ENCODE data around the gene ZNF710.

Gene ZNF710

DNA sequence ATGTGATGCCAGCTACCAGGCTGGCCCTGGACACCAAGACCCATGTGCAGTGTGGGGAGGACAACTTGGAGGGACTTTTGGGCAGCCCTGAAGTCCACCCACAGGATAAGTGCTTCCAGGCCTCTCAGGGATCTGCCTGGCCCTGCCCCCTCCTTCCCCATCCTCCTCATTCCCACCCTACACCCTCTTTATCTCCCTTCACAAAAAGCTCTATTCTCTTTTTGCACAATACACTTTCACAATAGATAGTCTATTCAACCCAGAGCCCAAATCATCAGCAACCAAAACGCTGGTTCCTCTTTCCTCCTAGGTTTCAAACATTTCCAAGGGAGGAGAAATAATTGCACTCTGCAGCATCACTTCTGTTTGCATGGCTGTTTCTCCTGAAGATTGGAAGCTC is 7.8 kb upstream of the ZNF710 start:
- DNase-seq = no peak
- no peak for ATAC-seq

DNA sequence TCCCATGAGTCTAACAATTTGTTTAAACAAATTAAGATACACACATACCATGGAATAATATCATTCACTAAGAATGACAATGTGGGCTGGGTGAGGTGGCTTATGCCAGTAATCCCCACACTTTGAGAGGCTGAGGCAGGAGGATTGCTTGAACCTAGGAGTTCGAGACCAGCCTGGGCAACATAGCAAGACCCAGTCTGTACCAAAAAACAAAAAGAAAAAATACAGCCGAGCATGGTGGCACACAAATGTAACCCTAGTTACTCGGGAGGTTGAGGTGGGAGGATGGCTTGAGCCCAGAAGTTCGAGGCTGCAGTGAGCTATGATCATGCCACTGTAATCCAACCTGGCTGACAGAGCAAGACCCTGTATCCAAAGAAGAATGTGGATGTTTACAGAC is 4.0 kb upstream of the ZNF710 start:
- DNase-seq = no peak
- ATAC-seq = no peak

DNA sequence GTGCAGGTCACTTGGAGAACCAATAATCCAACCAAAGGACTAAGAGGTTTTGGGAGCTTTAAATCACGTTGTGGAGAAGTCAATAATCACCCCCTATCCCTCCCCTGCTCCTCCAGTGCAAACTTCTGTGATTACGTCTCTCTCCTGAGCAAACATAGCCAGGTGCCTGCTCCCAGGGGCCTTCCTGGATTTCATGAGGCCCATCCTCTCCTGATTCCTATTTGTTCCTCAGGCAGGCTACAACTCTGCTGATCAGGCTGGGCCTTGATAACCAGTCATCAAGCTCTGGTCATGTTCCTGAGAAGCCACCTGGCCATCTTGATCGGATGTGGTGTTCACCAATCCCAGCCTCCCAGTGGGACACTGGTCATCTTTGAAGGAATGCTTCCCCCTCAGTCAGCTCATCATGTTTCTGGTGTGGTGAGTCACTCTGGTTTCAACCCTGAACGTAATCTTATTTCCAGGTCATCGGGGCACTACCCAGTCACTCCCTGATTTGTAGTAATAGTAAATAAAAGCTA is 2.9 kb upstream of the ZNF710 start:
- DNase-seq = no peak
- ATAC-seq = no peak

DNA sequence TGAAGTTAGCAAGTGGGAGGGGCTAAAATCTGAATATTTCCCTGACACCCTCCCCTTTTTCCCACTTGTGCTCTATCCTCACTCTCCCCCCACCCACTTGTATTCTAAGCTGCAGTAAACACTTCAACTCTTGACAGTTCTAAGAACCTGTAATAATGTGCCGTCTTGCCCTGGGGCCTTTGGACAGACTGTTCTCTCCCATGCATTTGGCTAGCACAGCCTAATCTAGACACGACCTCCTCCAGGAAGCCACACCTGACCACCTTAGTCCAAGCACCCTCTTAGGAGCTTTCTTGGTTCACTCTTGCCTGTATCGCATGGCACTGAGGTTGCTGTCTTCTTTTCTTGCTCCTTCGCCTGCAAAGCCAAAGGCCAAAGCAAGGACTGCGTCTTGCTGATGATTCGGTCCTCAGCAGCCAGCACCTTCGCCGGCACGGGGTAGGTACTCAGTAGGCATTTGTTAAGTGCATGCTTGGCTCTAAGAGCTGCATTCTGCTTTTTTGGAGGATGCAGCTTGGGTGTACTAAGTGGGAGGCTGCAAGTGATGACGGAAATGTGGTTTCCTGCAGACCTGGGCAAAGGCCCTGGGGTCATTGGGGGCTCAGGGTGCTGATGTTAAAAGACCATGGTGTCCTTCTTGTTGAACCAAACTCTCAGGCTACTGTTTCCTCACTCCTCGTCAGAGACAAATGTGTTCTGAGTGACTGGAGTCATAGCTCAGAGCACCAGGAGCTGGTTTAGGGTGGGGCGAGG is 2.0 kb upstream of the ZNF710 start:
- DNase-seq = no peak
- ATAC-seq = no peak

DNA sequence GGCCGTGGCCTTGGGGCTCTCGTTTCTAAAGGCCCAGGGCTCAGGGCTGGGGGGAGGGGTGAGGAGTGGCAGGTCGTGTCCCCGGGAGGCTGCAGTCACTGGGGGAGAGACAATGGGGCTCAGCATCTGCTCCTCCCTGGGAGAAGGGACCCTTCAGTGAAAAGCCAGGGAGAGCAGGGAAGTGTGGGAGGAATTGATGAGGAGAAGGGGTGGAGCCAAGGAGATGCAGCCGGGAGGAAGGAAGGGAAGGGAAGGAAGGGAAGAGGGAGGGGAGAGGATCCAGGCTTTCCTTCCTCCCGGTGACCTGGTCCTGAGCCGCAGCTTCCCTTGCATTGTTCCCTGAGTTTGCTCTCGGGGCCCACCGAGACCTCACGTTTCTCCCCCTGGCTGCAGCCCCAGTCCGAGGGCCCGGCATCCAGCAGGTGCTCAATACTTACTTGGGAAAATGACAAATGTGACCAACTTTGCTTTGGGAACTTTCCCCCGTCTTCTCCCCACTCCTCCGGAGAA is 1.4 kb upstream of the ZNF710 start:
- DNase-seq (no peak), ATAC-seq (no peak)

DNA sequence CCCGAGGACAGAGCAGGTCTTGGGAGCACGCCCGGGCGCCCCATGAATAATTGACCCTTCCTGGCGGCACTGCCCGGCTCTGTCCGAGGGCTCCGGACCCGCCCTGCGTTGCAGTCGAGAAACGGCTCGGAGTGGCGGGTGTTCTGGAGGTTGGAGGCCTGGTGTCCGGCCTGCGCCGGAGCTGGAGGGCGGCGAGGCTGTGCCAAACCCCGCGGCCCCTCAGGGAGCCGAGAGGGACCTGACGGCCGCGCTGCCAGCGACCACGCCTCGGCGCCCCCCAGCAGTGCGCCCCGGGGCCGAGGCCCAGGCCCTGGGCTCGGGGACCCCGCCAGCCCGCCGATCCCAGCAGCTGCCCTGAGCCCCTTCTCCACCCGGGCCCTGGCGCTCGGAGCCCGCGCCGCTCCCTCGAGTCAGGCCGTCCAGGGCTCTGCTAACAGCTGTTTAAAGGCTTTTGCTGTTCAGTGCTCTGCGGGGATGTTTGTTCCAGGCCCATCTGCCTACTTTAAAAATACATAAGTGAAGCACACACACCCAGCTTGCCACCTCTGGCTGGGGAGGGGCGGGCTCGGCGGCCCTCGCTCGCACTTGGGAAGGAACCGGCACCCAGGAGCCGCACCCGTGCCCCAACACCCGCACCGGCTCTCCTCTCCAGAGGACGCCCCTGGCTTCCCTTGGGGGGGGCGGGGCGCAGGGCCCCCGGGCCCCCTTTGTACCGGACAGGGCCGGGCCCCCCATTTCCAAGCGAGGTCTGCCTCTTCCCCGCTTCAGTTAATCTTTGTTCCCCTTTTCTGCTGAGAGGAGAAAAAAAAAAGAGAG is 730 bp upstream of the ZNF710 start:
- ATAC-seq = no peak
- peak; percentile 24 for DNase-seq

DNA sequence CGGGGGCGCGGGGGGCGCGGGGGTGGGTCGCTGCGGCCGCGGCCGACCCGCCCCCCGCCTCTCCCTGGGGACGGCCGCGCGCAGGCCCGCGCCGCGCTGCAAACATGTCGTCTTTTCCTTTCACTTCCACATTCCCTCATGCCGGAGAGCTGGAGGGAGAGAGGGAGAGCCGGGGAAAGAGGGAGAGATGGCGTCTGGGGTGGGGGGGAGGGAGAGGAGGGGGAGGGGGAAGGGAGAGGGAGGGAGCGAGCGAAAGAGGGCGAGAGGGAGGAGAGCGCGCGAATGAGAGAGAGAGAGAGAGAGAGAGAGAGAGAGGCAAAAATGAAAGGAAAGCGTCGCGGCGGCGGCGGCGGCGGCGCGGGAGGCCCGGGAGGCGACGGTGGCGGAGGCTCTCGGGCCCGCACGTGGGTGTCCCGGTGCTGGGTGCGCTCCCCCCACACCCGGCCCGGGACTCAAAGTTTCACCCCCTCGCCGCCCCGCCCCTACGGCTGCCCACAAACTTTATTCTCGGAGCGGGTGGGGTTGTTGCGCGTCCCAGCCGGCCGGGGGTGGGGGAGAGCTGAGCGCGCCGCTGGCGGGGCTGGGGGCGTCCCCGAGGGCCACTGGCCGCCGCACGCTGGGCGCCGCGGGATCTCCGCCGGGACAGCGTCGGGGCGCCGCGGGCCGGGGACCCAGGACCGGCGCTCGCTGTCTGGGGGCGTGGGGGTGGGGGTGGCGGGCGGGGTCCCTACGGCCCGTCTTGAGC is 731 bp downstream of the ZNF710 start:
- ATAC-seq (peak; percentile 9), DNase-seq (peak; percentile 74)

DNA sequence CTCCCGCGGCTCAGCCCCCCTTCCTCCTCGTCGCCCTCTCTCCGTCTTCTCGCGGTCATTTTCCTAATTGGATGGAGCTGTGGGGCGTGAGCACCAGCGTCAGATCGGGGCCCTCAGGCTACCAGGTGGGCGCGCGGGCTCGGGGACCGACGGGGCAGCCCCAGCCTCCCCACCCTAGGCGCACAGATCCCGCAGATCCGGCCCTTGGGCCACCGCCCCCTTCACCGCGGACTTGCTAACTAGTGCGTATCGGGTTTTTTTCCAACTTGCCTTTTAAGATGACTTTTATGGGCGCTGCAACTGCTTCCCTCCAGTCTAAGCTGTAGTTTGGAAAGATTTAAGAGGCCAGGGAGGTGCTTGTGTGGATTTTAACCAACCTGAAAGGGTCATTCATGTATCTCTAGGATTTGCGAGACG is 1.3 kb downstream of the ZNF710 start:
- ATAC-seq (peak; percentile 68), DNase-seq (peak; percentile 73)

DNA sequence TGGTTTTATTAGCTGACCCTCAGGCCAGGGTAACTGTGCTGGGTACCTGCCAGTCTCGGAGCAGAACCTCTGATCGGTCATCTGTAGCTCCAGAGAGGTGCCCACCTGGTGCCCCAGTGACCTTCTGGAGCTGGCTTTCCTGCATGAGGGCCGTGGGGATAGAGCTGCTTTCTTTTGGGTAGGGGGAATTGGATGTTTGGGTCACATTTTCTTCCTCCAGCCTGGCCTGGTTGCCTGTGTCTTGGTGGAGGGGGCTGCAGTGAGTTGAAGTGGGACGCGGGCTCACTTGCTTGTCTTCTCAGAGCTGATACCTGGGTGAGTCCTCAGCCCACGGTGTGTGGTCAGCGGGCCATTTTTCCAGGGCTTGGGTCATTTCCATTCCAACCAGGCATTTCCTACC is 2.6 kb downstream of the ZNF710 start:
- DNase-seq (no peak), ATAC-seq (no peak)

DNA sequence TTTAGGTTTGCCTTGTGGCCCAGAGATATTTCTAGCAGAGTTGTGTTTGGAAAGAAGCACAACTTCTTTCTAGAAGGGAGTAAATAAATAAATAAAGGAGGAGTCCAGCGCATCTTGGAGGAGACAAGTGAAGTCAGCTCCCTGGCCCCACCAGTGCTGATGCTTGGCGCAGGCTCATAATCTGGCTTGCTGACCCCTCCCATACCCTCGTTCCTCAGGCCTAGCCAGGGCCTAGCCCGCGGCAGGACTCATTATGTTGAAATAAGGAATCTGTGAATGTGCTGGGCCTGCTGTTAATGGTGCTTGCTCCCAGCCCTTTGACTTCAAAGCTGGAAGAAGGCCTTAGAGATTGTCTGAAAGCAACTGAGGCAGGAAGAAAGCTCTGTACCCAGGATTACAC is 3.1 kb downstream of the ZNF710 start:
- no peak for ATAC-seq
- DNase-seq = no peak

DNA sequence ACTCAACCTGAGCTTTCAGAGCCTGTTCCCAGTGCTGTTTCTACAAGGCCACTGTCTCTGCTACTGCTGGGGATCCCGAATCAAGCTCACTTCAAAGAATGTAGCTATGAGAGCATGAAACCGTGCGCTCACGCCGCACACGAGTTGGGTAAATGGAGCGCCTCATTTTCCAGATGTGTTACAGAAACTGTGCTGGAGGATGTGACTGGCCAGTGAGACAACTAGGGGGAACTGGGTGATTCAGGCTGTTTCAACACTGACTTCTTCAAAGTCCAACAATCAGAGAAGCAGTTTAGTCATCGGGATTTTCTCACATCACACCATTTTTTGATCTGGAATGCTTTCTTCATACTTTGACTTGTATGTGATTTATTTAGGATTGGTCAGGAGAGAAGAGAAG is 3.5 kb downstream of the ZNF710 start:
- DNase-seq (peak; percentile 30), ATAC-seq (peak; percentile 33)

DNA sequence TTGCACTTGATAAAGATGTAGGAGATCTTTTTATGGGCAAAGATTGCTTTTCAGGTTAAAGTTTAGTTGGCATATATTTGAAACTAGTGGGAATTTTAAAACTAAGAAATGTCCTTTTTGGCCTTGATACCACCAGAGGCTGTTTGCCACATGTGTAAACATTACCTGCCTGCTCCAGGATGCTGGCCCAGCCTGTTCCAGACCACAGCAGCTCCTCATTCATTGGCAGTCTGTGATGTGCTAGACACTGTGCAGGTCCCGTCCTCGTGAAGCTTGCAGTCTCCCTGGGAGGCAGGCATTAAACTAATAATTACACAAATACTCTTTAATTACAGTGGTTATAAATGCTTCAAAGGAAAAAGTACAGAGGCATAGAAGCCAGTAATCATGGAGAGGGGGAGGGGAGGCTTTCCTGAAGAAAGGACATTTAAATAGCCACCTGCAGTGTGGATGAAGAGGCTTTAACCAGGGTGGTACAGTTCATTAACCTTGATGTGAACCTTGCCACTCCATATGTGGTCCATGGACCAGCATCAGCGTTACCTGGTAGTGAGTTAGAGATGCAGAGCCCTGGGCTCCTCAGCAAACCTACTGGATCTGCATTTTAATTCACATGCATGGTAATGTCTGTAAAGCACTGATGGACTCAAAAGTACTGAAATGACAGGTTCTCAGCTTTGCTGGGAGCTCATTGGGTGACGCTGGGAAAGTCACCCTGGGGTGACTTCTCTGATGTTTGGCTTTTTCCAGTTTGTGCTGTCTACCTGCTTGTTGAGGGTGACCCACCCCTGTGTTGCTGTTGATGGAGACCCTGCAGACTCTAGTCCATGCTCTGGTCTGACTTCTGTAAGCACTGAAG is 5.3 kb downstream of the ZNF710 start:
- DNase-seq (no peak), ATAC-seq (no peak)

DNA sequence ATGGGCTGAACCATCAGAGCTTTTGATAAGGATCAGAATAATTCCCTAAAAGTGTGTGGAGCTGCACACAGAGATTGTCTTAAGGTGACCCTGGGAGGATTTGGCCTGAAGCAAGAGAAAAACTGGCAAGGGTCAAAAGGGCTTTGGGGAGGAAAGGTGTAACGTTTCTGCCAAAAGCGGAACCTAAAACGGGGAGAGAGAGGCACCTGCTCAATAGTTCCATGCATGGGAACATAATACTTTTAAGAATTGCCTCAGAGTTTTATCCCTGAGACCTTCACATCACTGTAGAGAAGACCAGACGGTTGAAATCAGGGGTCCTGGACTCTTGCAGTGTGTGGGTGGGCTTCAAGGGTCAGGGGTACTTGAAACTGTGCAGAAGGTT is 5.9 kb downstream of the ZNF710 start:
- DNase-seq (no peak), ATAC-seq (no peak)

DNA sequence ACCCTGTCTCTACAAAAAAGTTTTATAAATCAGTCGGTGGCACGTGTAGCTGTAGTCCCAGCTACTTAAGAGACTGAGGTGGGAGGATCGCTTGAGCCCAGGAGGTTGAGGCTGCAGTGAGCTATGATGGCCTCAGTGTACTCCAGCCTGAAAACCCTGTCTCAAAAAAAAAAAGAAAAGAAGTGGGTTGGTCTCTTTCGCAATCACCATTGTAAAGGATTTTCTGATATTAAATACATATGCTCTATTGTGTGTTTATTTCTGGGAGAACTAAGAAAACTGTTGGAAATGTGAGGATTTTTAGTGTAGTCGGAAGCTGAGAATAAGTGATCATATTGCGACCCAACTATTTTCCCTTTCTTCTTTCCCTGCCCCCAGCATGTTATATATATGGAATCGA is 7.5 kb downstream of the ZNF710 start:
- ATAC-seq (no peak), DNase-seq (no peak)

DNA sequence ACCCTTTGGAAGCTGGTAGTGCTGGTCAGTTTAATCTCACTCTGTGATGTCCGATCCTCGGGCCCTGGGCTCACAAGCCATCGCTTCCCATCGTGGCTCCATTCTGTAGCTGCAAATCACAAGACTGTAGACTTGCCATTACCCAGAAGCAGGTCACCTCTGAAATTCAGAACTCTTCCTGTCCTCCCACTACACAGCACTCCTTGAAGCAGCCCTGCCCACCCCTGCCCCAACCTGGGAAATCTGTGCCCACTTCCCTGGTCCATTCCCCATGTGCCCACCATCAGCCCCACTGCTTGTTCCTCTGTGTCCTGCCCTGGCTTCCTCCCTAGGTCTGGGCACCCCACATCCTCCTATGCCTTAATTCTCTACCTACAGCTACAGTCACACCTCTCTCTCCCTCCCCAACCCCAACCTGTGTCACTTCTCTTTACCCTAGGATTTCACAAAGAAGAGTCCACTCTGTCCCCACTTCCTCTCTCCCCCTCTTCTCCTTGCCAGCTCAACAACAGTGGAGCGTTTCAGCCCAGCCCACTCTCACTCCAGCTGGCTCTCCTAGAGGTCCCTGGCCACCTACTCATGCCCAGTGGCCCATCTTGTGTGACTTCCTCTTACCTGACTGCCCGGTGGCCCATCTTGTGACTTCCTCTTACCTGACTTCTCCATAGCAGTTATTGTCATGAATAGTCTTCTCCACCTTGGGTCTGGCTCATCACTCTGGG is 8.3 kb downstream of the ZNF710 start:
- ATAC-seq (no peak), DNase-seq (no peak)

DNA sequence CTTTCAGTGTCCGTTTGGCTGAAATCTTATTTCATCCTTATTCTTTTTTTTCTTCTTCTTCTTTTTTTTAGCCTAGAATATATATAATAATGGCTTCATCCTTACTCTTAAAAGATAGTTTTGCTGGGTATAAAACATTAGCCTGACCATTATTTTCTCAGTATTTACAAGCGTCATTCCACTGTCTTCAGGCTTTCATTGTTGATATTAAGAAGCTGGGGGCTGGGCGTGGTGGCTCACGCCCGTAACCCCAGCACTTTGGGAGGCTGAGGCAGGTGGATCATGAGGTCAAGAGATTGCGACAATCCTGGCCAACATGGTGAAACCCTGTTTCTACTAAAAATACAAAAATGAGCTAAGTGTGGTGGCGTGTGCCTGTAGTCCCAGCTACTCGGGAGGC is 10.6 kb downstream of the ZNF710 start:
- ATAC-seq (no peak), DNase-seq (no peak)

DNA sequence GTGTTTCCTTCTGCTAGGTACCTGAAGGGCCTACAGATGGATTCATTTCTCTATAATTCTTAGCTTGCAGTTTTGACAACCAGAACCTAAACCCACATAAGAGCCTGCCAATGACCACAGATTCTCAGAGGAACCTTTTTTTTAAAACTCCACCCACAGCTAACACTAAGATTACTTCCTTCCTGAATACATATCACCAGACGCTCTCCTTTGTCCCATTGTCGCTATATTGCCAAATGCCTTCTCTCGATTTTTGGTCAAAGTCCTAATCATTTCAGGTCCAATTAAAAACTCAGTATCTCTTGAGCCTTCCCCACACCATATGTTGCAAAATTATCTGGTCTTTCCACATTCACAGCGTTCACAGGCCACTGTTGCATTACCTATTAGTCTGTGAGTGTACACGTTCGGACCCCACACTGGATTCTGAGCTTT is 12.4 kb downstream of the ZNF710 start:
- DNase-seq = no peak
- ATAC-seq = peak; percentile 57

DNA sequence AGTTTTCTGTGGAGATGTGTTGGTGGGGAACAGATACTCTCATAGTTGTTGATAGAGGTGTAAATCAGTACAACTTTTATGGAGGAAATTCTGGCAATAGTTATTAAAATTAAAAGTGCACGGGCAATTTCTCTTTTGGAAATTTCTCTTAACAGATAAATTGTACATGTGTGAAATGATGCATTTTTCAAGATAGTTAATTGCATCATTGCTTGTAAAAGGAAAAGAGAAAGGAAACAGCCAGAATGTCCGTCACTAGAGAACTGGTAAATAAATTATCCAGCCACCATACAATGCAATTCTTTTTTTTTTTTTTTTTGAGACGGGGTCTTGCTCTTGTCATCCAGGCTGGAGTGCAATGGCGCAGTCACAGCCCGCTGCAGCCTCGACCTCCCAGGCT is 14.2 kb downstream of the ZNF710 start:
- DNase-seq = no peak
- ATAC-seq = no peak

DNA sequence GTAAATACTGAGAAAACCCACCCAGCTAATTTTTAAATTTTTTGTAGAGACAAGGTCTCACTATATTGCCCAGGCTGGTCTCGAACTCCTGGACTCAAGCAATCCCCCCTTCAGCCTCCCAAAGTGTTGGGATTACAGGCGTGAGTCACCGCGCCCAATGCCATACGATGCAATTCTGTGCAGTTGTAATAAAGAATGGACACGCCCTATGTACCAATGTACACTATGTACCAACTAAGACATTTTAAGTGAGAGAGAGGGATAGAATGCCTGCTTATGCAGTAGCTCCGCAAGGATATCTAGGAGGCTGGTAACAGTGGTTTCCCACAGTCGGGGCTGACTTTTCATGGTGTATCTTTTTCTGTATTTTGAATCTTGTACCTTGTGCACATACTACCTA is 14.6 kb downstream of the ZNF710 start:
- DNase-seq (no peak), ATAC-seq (no peak)

DNA sequence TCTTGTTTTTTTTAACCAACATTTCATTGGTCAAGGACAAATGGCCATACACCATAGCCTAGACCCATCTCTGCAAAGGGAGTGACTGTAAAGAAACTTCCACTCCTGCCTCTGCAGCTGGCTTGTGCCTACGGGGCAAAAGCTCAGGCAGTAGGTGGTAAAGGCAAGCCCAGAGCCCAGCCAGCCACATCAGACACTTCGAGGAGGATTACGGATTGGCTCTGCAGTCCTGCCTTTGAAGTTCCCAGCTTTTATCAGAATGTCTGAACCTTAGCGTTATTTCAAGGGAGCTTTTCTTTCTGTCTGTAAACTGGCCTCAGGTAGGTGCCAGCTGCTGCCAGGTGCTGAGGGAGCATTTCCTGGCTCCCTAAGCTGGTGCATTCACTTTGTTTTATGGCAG is 15.6 kb downstream of the ZNF710 start:
- DNase-seq = no peak
- no peak for ATAC-seq
